Measurements from ENCODE around the gene CCNQ. TPM values are rescaled to one million over a fixed set of nuclear protein-coding genes. Genes with fewer than 3 reads are reported as not detected.

Gene CCNQ
- total and polyA plus RNA-seq, 4 donors, result 8.9 to 14.7 (median 9.8) TPM

DNA sequence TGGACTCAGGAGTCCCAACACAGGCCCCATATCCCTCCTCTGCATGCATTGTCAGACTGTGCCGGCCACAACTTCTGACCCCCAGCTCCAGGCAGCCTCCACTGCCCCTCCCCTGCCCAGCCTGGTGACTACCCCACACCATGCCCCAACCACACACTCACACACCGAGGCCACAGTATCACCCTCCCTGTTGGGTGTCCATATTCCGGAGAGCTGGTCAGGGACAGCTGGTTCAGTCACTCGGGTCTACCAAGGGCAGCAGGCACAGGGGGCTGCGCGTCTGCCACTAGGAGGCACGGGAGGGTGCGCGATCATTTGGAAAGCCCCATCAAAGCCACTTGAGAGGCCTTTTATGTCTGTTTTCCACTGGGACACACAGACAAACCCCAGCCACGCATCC, 26.3 kb downstream of the CCNQ start:
- H3K4me3 ChIP-seq (ENCODE audit: low read depth in 1 of 3, low read length in 3 of 3), result no peak overlapping the region
- no peak overlapping the region for H3K9ac ChIP-seq (ENCODE audit: low read depth in 1 of 2, low read length in 2 of 2)
- H3K36me3 ChIP-seq (ENCODE audit: control insufficient read depth in 4 of 4, insufficient read depth in 3 of 4, low read depth in 1 of 4, low read length in 3 of 4), result no peaks in the 10 kb centered on the region
- no peaks in the 10 kb centered on the region for H3K4me1 ChIP-seq (ENCODE audit: control insufficient read depth in 4 of 4, insufficient read depth in 4 of 4, low read length in 3 of 4)
- TF ChIP-seq, protein P1, sequence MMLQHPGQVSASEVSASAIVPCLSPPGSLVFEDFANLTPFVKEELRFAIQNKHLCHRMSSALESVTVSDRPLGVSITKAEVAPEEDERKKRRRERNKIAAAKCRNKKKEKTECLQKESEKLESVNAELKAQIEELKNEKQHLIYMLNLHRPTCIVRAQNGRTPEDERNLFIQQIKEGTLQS (IDR thresholded peaks at IDR 0.05), result no peak
- TF ChIP-seq FOXA1 (IDR thresholded peaks at IDR 0.05), result no peak
- no peak for TF ChIP-seq JUND (IDR thresholded peaks at IDR 0.05)
- TF ChIP-seq, protein P2, sequence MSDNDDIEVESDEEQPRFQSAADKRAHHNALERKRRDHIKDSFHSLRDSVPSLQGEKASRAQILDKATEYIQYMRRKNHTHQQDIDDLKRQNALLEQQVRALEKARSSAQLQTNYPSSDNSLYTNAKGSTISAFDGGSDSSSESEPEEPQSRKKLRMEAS (IDR thresholded peaks at IDR 0.05), result no peak
- no peak for TF ChIP-seq EGR1 (IDR thresholded peaks at IDR 0.05; ENCODE audit: low read depth in 2 of 2)
- TF ChIP-seq, protein P3, sequence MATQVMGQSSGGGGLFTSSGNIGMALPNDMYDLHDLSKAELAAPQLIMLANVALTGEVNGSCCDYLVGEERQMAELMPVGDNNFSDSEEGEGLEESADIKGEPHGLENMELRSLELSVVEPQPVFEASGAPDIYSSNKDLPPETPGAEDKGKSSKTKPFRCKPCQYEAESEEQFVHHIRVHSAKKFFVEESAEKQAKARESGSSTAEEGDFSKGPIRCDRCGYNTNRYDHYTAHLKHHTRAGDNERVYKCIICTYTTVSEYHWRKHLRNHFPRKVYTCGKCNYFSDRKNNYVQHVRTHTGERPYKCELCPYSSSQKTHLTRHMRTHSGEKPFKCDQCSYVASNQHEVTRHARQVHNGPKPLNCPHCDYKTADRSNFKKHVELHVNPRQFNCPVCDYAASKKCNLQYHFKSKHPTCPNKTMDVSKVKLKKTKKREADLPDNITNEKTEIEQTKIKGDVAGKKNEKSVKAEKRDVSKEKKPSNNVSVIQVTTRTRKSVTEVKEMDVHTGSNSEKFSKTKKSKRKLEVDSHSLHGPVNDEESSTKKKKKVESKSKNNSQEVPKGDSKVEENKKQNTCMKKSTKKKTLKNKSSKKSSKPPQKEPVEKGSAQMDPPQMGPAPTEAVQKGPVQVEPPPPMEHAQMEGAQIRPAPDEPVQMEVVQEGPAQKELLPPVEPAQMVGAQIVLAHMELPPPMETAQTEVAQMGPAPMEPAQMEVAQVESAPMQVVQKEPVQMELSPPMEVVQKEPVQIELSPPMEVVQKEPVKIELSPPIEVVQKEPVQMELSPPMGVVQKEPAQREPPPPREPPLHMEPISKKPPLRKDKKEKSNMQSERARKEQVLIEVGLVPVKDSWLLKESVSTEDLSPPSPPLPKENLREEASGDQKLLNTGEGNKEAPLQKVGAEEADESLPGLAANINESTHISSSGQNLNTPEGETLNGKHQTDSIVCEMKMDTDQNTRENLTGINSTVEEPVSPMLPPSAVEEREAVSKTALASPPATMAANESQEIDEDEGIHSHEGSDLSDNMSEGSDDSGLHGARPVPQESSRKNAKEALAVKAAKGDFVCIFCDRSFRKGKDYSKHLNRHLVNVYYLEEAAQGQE (IDR thresholded peaks at IDR 0.05), result no peak
- TF ChIP-seq YY1 (IDR thresholded peaks at IDR 0.05), result no peak
- TF ChIP-seq, protein P4, sequence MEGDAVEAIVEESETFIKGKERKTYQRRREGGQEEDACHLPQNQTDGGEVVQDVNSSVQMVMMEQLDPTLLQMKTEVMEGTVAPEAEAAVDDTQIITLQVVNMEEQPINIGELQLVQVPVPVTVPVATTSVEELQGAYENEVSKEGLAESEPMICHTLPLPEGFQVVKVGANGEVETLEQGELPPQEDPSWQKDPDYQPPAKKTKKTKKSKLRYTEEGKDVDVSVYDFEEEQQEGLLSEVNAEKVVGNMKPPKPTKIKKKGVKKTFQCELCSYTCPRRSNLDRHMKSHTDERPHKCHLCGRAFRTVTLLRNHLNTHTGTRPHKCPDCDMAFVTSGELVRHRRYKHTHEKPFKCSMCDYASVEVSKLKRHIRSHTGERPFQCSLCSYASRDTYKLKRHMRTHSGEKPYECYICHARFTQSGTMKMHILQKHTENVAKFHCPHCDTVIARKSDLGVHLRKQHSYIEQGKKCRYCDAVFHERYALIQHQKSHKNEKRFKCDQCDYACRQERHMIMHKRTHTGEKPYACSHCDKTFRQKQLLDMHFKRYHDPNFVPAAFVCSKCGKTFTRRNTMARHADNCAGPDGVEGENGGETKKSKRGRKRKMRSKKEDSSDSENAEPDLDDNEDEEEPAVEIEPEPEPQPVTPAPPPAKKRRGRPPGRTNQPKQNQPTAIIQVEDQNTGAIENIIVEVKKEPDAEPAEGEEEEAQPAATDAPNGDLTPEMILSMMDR (IDR thresholded peaks at IDR 0.05; ENCODE audit: low read depth, low read length, missing input control), result no peak
- no peak for TF ChIP-seq NR2F2 (IDR thresholded peaks at IDR 0.05)
- no peak for TF ChIP-seq GABPA (IDR thresholded peaks at IDR 0.05 in 1 of 2, conservative IDR thresholded peaks at IDR 0.05 in 1 of 2)
- TF ChIP-seq SP1 (IDR thresholded peaks at IDR 0.05), result no peak
- no peak for TF ChIP-seq HNF4G (IDR thresholded peaks at IDR 0.05)
- no peak for TF ChIP-seq FOXA2 (IDR thresholded peaks at IDR 0.05)
- no peak for TF ChIP-seq HNF4A (conservative IDR thresholded peaks at IDR 0.05)
- no peak for TF ChIP-seq RAD21 (IDR thresholded peaks at IDR 0.05)
- TF ChIP-seq, protein P5, sequence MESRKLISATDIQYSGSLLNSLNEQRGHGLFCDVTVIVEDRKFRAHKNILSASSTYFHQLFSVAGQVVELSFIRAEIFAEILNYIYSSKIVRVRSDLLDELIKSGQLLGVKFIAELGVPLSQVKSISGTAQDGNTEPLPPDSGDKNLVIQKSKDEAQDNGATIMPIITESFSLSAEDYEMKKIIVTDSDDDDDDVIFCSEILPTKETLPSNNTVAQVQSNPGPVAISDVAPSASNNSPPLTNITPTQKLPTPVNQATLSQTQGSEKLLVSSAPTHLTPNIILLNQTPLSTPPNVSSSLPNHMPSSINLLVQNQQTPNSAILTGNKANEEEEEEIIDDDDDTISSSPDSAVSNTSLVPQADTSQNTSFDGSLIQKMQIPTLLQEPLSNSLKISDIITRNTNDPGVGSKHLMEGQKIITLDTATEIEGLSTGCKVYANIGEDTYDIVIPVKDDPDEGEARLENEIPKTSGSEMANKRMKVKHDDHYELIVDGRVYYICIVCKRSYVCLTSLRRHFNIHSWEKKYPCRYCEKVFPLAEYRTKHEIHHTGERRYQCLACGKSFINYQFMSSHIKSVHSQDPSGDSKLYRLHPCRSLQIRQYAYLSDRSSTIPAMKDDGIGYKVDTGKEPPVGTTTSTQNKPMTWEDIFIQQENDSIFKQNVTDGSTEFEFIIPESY (IDR thresholded peaks at IDR 0.05), result no peak
- TF ChIP-seq RXRA (IDR thresholded peaks at IDR 0.05), result no peak
- no peak for TF ChIP-seq TAF1 (conservative IDR thresholded peaks at IDR 0.05)
- no peaks in the 10 kb centered on the region for H3K9me3 ChIP-seq (ENCODE audit: control insufficient read depth in 4 of 4, low read length in 3 of 4)
- H3K27me3 ChIP-seq (ENCODE audit: control insufficient read depth in 4 of 4, insufficient read depth in 4 of 4, low read length in 3 of 4), result no peaks in the 10 kb centered on the region
- 94% methylated on average over 10 of the region's 10 CpGs for WGBS
- no peak for DNase-seq (ENCODE audit: low spot score)
- H3K27ac ChIP-seq (ENCODE audit: low read depth in 1 of 2, low read length in 2 of 2), result no peak overlapping the region

All from liver (tissue), 9 donors.